Activated T-helper 9 cell treated with anti-CD3 and anti-CD28 coated beads, Interleukin-2, amount 50 U/mL, for 16 hours (primary cell): ENCODE data around the gene OR52H1.
"Not testable (repeated sequence)": the region's sequence is repeated elsewhere in the genome, so short reads cannot be mapped to it uniquely, and the experiment has no call there.

Experiments used
- DNase-seq: peaks from one replicate; pipeline ENCODE4 v3.0.0-alpha.2; 2020; ENCODE audit warnings: low read depth

Gene OR52H1

GRCh38 chr11:5548440-5548839 is at the start of gene OR52H1:
Gene OR52H1 (minus strand): TSS chr11:5548540. CDS start chr11:5545505, 3,035 bp downstream.
- no peak for DNase-seq

- DNase-seq: no peak
Measured at GRCh38 chr11:5597953-5598352, 49.6 kb upstream of the OR52H1 start.

DNA sequence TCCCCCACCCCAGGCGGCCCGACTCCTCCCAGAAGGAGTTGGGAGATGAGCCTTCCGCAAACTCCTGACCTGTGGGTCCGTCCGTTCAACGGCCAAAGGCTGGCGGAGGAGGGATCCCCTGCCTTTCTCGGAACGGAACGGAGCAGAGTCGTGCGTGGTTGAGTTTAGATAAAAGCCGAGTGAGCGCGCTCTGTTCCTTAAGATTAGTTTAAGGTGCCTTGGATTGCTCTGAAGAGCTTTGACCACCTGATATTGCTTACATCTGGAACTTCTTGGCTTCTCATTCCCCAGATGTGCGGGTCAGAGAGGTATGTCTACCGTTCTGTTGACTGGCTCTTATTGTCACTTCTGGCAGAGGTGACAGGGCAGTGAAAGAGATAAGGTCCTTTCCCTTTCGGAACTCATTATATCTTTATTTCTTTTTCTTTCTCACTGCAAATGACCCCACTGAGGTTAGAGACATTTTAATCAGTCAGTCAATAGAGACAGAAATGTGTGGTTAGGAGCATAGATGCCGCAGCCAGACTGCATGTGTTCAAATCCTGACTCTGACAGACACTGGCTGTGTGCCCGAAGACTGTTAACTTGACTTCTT is 48.4 kb upstream of the OR52H1 start, which contains the start of gene TRIM6:
TRIM6 (plus strand) TSS at position 31 of the 595 bp plus-strand sequence; CDS start at position 292, 261 bp downstream.
- no peak for DNase-seq

- no peak for DNase-seq
Measured at GRCh38 chr11:5593146-5593545, 44.8 kb upstream of the OR52H1 start.

- no peak for DNase-seq
Measured at GRCh38 chr11:5592615-5593014, 44.3 kb upstream of the OR52H1 start.

- DNase-seq: no peak
Measured at GRCh38 chr11:5591613-5592012, 43.3 kb upstream of the OR52H1 start.

GRCh38 chr11:5589906-5590305 is 41.6 kb upstream of the OR52H1 start:
- DNase-seq: not testable (repeated sequence)

DNA sequence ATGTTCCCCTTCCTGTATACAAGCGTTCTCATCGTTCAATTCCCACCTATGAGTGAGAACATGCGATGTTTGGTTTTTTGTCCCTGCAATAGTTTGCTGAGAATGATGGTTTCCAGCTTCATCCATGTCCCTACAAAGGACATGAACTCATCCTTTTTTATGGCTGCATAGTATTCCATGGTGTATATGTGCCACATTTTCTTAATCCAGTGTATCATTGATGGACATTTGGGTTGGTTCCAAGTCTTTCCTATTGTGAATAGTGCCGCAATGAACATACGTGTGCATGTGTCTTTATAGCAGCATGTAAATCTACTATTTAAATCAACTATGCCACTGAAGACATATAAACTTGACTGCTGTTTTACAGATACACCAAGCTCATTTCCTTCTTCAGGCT is 36.1 kb upstream of the OR52H1 start:
- not testable (repeated sequence) for DNase-seq

GRCh38 chr11:5581014-5581413 is 32.7 kb upstream of the OR52H1 start:
- no peak for DNase-seq

DNA sequence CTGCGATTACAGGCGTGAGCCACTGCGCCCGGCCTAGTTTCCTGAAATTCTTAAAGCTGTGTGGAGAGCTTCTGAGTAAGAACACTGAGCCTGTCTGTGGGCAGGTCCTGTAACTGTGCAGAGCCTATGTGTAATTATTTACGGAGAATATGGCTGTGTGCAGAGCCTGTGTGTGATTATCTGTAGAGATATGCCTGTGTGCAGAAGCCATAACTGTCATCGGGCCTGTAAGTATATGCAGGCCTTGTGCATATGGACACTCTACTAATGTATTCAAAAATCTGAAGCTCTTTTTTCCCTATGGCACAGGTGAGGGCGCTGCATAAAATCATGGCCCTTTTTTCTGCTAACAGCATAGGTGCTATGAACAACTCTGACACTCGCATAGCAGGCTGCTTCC is 32.2 kb upstream of the OR52H1 start, which contains the start of gene OR52B6:
OR52B6 (plus strand) TSS at position 301 of the 400 bp plus-strand sequence; CDS start at position 301, 0 bp downstream.
- DNase-seq: no peak

- DNase-seq: no peak
Measured at GRCh38 chr11:5577101-5577500, 28.8 kb upstream of the OR52H1 start.

DNA sequence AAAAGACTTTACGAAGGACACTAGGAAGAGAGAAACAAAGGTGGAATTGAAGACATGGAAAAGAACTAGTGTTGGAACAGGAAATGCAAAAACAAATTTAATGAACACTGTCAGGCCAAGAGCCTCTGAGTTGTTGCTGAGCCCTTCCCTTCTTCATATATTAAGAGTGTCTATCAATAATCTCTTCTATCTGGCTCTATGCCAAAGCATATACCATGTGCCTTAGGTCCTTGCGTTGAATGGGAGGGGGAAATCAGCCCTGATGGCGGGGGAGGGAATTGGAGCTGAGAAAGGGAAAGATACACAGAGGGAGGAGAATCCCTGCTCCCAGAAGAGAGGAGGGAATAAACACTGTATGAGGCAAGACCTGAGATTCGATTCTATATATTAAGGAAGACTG is 26.8 kb upstream of the OR52H1 start:
- DNase-seq: no peak

- DNase-seq: no peak
Measured at GRCh38 chr11:5574654-5575053, 26.3 kb upstream of the OR52H1 start.

- DNase-seq: no peak
Measured at GRCh38 chr11:5564259-5565019, 16.1 kb upstream of the OR52H1 start.

DNA sequence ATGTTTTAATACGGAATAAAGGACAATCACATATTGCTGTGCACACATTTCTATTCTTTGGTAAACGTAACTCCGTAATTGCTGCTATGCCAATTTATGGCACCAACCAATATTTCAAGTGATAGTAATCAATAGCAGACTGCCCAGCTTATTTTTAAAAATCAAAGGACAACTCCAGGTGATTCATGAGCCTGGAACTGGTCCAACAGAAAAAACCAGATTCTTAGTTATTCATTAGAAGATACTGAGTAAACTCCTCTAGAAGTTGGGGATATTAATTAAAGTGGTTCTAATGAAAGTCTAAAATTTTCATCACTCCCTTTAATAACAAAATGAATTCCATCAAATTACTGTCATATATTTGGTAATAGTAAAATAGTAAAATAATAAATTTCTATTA is 9.4 kb upstream of the OR52H1 start:
- DNase-seq: no peak

DNA sequence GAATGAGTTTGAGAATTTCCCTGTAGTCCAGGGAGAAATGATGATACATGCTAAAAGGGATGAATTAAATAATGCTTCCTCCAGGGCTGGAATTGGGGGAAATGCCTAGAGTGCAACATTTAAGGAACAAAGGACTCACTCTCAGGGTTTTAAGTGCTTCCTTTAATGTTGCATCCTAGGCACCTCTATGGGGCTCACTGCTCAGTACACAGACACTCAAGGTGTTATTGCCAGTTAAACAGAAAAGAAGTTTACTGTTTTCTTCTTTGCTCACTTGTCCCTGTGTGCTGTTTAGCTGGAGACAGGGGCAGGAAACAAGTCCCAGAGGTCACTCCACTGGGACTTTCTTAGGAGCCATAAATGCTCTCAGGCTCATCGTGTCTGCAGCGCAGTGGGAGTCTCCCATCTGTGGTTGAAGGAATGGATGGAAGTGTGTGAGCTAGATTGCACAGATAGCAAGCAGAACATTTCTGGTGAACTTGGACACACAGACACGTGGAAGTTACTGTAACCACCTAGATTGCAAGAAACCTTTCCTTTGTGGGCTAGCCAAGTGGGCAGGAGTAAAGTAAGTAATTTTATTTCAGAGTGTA is 8.4 kb upstream of the OR52H1 start:
- no peak for DNase-seq

- DNase-seq: no peak
Measured at GRCh38 chr11:5553343-5553742, 5.0 kb upstream of the OR52H1 start.

- DNase-seq: no peak
Measured at GRCh38 chr11:5550440-5551095, 2.2 kb upstream of the OR52H1 start.

GRCh38 chr11:5547982-5548381 is 358 bp downstream of the OR52H1 start:
- no peak for DNase-seq

- DNase-seq: no peak
Measured at GRCh38 chr11:5546457-5546856, 1.9 kb downstream of the OR52H1 start.

DNA sequence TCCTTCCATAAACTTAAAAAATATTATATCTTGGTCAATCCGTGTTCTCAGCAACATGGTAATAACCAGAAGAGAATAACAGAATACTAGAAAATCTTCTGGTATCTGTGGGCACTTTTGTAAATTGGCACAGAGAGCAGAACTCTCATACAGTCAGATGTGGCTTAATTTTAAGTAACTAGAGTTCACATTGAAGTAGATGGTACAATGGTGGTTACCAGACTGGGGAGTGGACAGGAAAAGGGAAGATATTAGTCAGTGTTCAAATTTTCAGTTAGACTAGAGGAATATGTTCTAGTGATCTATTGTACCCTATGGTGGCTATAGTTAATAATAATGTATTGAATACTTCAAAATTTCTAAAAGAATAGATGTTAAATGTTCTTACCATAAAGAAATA is 6.9 kb downstream of the OR52H1 start:
- no peak for DNase-seq

DNA sequence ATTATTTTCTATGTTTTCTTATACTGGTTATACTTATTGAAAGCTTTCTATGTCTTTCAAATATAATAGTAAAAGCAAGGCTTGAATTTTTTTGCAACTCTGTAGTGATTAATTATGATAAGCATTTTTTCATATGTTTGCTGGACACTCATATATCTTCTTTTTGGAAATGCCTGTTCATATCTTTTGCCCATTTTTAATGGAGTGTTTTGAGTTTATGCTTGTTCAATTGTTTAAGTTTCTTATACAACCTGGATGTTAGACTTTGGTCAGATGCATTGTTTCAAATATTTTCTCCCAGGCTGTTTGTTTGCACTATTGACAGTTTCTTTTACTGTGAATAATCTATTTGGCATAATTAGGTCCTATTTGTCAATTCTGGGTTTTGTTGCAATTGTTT is 11.9 kb downstream of the OR52H1 start:
- no peak for DNase-seq

DNA sequence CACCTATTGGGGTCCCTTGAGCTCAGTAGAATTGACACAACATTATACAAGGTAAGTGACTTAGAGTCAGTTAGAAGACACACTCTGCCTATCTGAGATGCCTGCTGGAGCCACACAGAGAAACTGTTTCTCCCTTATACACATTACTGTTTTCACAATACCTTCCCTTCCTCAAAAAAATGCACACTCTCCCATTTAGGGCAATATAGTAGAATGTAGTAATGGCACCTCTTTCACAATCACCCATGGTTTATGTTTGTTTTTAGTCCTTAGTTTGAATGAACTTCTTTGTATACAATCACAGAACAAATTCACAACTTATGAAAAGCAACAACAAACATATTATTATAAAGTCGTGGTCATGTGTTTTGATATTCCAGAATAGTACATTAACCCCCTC is 14.3 kb downstream of the OR52H1 start:
- no peak for DNase-seq
